IMR-90 (cell line): ENCODE results near the gene GLRA2.

Source experiments
- BHLHE40 ChIP-seq: fragments of 150-350 bp; IDR thresholded peaks from 2 replicates; pipeline ENCODE4 v1.6.1; 2016; ENCODE audit warnings: mild to moderate bottlenecking, low read depth, low read length
- CTCF ChIP-seq: conservative IDR thresholded peaks from 2 replicates; pipeline ENCODE4 v1.5.1; 2012; ENCODE audit warnings: mild to moderate bottlenecking, low read depth, low read length, improper control_type of control experiment
- POLR2A ChIP-seq: IDR thresholded peaks from 2 replicates; pipeline ENCODE4 v1.6.1; 2012; ENCODE audit warnings: mild to moderate bottlenecking, low read depth, low read length
- RAD21 ChIP-seq: IDR thresholded peaks from 2 replicates; pipeline ENCODE4 v1.6.1; 2012; ENCODE audit warnings: low read length, improper control_type of control experiment
- SMC3 ChIP-seq: fragments of 150-350 bp; IDR thresholded peaks from 2 replicates; pipeline ENCODE4 v1.6.1; 2016; ENCODE audit warnings: low read depth, mild to moderate bottlenecking, antibody characterized with exemption, low read length, moderate library complexity

- TF ChIP-seq CTCF (no peak), POLR2A (no peak), BHLHE40 (no peak), RAD21 (no peak), SMC3 (no peak)
Observed at GRCh38 chrX:14776901-14777300, 247.6 kb downstream of the GLRA2 start.
